ENCODE results near the gene PDF.

Gene PDF

GRCh38 chr16:69328854-69329316 is 1.5 kb downstream of the PDF start:
- H2AFZ ChIP-seq (ENCODE audit: low read length), result no peak overlapping the region
- peaks cover 40% of the 10 kb centered on the region for H3K4me1 ChIP-seq (ENCODE audit: insufficient read depth, low read length, poor library complexity, severe bottlenecking)
- peaks cover 50% of the 10 kb centered on the region for H4K20me1 ChIP-seq (ENCODE audit: insufficient read depth, low read length, poor library complexity, severe bottlenecking)
- peak overlapping the region; percentile 99 for H3K4me2 ChIP-seq (ENCODE audit: low read depth, low read length, poor library complexity, severe bottlenecking)
- peaks cover 75% of the 10 kb centered on the region for H3K79me2 ChIP-seq (ENCODE audit: insufficient read depth, low read length)
- TF ChIP-seq EZH2phosphoT487 (IDR thresholded peaks at IDR 0.05; ENCODE audit: borderline replicate concordance) (no peak), CTCF (conservative IDR thresholded peaks at IDR 0.05; ENCODE audit: low read length) (no peak)
- peak overlapping the region; percentile 87 for H3K4me3 ChIP-seq (ENCODE audit: low read length, poor library complexity, severe bottlenecking)
- peak overlapping the region; percentile 94 for H3K9ac ChIP-seq (ENCODE audit: low read depth, low read length, poor library complexity, severe bottlenecking)
- H3K36me3 ChIP-seq (ENCODE audit: insufficient read depth, low read length), result peaks cover 22% of the 10 kb centered on the region; the same call in 1 of the 2 replicates
- no peaks in the 10 kb centered on the region for H3K27me3 ChIP-seq (ENCODE audit: insufficient read depth, low read length, poor library complexity, severe bottlenecking)
- no peaks in the 10 kb centered on the region for H3K9me3 ChIP-seq (ENCODE audit: insufficient read depth, low read depth, low read length)
- peaks cover 7% of the 10 kb centered on the region; the same call in 1 of the 2 replicates for H3F3A ChIP-seq (ENCODE audit: low read depth)
- H3K9me2 ChIP-seq (replicated peaks; ENCODE audit: low read depth, low read length), result no peaks in the 10 kb centered on the region

DNA sequence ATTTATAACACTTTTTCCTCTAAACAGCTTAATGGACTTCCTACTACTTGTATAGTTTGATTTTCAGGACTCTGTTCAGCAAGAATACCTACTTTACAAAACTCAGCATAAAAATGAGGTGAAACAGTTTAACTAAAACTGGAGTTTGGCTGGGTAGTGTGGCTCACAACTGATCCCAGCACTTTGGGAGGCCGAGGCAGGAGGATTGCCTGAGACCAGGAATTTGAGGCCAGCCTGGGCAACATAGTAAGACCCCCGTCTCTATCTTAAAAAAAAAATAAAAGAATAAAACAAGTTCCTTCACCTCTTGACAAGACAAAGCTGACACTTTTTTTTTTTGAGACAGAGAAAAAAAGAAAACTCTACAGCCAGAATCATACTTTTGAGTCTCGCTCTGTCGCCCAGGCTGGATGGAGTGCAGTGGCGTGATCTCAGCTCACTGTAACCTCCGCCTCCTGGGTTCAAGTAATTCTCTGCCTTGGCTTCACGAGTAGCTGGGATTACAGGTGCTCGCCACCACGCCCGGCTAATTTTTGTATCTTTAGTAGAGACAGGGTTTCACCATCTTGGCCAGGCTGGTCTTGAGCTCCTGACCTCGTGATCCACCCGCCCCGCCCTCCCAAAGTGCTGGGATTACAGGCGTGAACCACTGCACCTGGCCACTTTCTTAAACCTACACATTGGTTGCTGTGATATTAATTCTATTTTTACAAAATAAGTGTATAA is 2.6 kb downstream of the PDF start:
- no peak overlapping the region for H2AFZ ChIP-seq (ENCODE audit: low read length)
- H3K4me2 ChIP-seq (ENCODE audit: low read depth, low read length, poor library complexity, severe bottlenecking), result peak overlapping the region; percentile 99
- H3K79me2 ChIP-seq (ENCODE audit: insufficient read depth, low read length), result peaks cover 85% of the 10 kb centered on the region
- H3K9me2 ChIP-seq (replicated peaks; ENCODE audit: low read depth, low read length), result no peaks in the 10 kb centered on the region
- no peaks in the 10 kb centered on the region for H3K27me3 ChIP-seq (ENCODE audit: insufficient read depth, low read length, poor library complexity, severe bottlenecking)
- peak overlapping the region; percentile 94 for H3K9ac ChIP-seq (ENCODE audit: low read depth, low read length, poor library complexity, severe bottlenecking)
- peaks cover 40% of the 10 kb centered on the region for H3K4me1 ChIP-seq (ENCODE audit: insufficient read depth, low read length, poor library complexity, severe bottlenecking)
- no peaks in the 10 kb centered on the region for H3K9me3 ChIP-seq (ENCODE audit: insufficient read depth, low read depth, low read length)
- H3K36me3 ChIP-seq (ENCODE audit: insufficient read depth, low read length), result peaks cover 32% of the 10 kb centered on the region; the same call in 1 of the 2 replicates
- H3F3A ChIP-seq (ENCODE audit: low read depth), result peaks cover 7% of the 10 kb centered on the region; the same call in 1 of the 2 replicates
- H3K4me3 ChIP-seq (ENCODE audit: low read length, poor library complexity, severe bottlenecking), result peak overlapping the region; percentile 87
- peaks cover 50% of the 10 kb centered on the region for H4K20me1 ChIP-seq (ENCODE audit: insufficient read depth, low read length, poor library complexity, severe bottlenecking)
- no peak for TF ChIP-seq EZH2phosphoT487 (IDR thresholded peaks at IDR 0.05; ENCODE audit: borderline replicate concordance)
- TF ChIP-seq CTCF (conservative IDR thresholded peaks at IDR 0.05; ENCODE audit: low read length), result no peak

DNA sequence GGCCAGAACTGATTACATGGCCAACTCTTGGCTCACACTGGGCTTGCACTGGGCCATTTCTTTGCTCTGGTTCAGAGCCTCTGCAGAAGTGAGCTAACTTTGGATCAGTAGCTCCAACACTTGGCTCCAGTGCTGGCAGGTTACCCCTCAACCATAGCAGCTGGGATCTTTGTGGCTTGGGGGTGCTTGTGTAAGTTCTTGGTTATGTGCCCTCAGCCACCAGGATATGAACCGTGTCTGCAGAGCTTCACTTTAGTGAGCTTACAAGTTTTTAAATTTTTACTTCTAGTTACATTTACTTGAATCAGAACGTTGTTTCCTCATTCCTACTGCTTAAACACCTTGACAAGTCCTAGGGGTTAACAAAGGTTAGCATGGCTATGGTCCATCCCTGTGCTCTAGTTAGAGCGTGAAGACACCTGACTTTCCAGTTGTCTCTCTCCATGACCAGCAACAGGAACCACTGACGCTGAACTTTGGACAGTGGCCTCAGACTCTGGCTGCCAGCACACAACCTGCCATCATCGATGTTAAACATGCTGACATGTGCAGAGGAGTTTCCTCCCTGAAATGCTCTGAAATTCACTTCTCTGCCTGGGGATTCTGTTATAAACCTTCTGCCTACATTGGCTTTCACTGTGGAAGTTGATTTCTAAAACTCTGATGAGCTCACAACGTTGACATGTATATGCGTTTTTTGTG is 4.1 kb downstream of the PDF start:
- H3K79me2 ChIP-seq (ENCODE audit: insufficient read depth, low read length), result peaks cover 93% of the 10 kb centered on the region
- peak overlapping the region; percentile 87 for H3K4me3 ChIP-seq (ENCODE audit: low read length, poor library complexity, severe bottlenecking)
- H3K9me2 ChIP-seq (replicated peaks; ENCODE audit: low read depth, low read length), result no peaks in the 10 kb centered on the region
- H3K9me3 ChIP-seq (ENCODE audit: insufficient read depth, low read depth, low read length), result no peaks in the 10 kb centered on the region
- no peak for TF ChIP-seq CTCF (conservative IDR thresholded peaks at IDR 0.05; ENCODE audit: low read length)
- no peak for TF ChIP-seq EZH2phosphoT487 (IDR thresholded peaks at IDR 0.05; ENCODE audit: borderline replicate concordance)
- H3K36me3 ChIP-seq (ENCODE audit: insufficient read depth, low read length), result peaks cover 45% of the 10 kb centered on the region; the same call in 1 of the 2 replicates
- H3K27me3 ChIP-seq (ENCODE audit: insufficient read depth, low read length, poor library complexity, severe bottlenecking), result no peaks in the 10 kb centered on the region
- H3K4me1 ChIP-seq (ENCODE audit: insufficient read depth, low read length, poor library complexity, severe bottlenecking), result peaks cover 40% of the 10 kb centered on the region
- H3K4me2 ChIP-seq (ENCODE audit: low read depth, low read length, poor library complexity, severe bottlenecking), result peak overlapping the region; percentile 99
- peaks cover 50% of the 10 kb centered on the region for H4K20me1 ChIP-seq (ENCODE audit: insufficient read depth, low read length, poor library complexity, severe bottlenecking)
- no peak overlapping the region for H2AFZ ChIP-seq (ENCODE audit: low read length)
- peak overlapping the region; percentile 94 for H3K9ac ChIP-seq (ENCODE audit: low read depth, low read length, poor library complexity, severe bottlenecking)
- peaks cover 7% of the 10 kb centered on the region; the same call in 1 of the 2 replicates for H3F3A ChIP-seq (ENCODE audit: low read depth)

Data from Loucy (cell line).